Naive thymus-derived CD8-positive, alpha-beta T cell (primary cell): Measurements from ENCODE around the gene ADNP. TPM values are rescaled to one million over a fixed set of nuclear protein-coding genes. Genes with fewer than 3 reads are reported as not detected.
"Not testable (repeated sequence)": the region's sequence is repeated elsewhere in the genome, so short reads cannot be mapped to it uniquely, and the experiment has no call there.

ENCODE experiments used
- ATAC-seq, 2 donors: fragments of 150-1000 bp; cut with Tn5 transposase in 1 of 2; sonication (Bioruptor Pico), chemical (Tn5 transposase) in 1 of 2; 1 replicate in 1 of 2; 2 replicates in 1 of 2; pipeline ENCODE4 v1.10.0; 2021; ENCODE audit warnings: mild to moderate bottlenecking in 2 of 2, moderate library complexity in 2 of 2
- POLR2A ChIA-PET: fragments of 350-600 bp; sonication (Branson Sonifier 250); formaldehyde crosslinking; loops from one replicate; lab custom pipeline; 2021; ENCODE audit warnings: antibody characterized with exemption; lab: Charles Lee
- DNase-seq, 10 donors: peaks; one replicate each; pipeline versions ENCODE4 v3.0.0 to v3.0.0-alpha.2; 2020 to 2022
- H3K27ac Mint-ChIP-seq, 10 donors: one replicate each; pipeline ENCODE4 v1.8.0; 2020 to 2022; ENCODE audit warnings: mild to moderate bottlenecking in 10 of 10, mixed read lengths in 10 of 10, moderate library complexity in 4 of 10, inconsistent platforms in 1 of 10
- H3K27me3 Mint-ChIP-seq, 5 donors: one replicate each; pipeline ENCODE4 v1.8.0; 2021 to 2022; ENCODE audit warnings: mixed read lengths in 5 of 5
- H3K36me3 Mint-ChIP-seq, 3 donors: one replicate each; pipeline ENCODE4 v1.8.0; 2020 to 2022; ENCODE audit warnings: mixed read lengths in 3 of 3, mild to moderate bottlenecking in 2 of 3, inconsistent platforms in 1 of 3
- H3K4me1 Mint-ChIP-seq, 4 donors: one replicate each; pipeline ENCODE4 v1.8.0; 2021 to 2022; ENCODE audit warnings: mixed read lengths in 4 of 4
- H3K4me3 Mint-ChIP-seq, 10 donors: one replicate each; pipeline ENCODE4 v1.8.0; 2020 to 2022; ENCODE audit warnings: mild to moderate bottlenecking in 10 of 10, mixed read lengths in 10 of 10, moderate library complexity in 6 of 10, inconsistent platforms in 1 of 10
- H3K9me3 Mint-ChIP-seq, 9 donors: one replicate each; pipeline ENCODE4 v1.8.0; 2020 to 2022; ENCODE audit warnings: mixed read lengths in 9 of 9, mild to moderate bottlenecking in 3 of 9, inconsistent platforms in 1 of 9, moderate library complexity in 1 of 9
- polyA plus RNA-seq, 3 donors: library from polyadenylated mRNA; unstranded; fragments of 300-500 nt; fragmentation: Illumina TruSeq; gene quantifications; one replicate each; pipeline ENCODE4 v1.2.3, GENCODE V29; 2021
- total RNA-seq, 8 experiments: library from RNA in 2 of 8; stranded (reverse) in 2 of 8; gene quantifications; one replicate each; pipeline ENCODE4 v1.2.3 and lab custom pipeline; 2021 to 2026

Gene ADNP
- total RNA-seq (10 to 100 TPM; 73.4 to 73.8 TPM), polyA plus RNA-seq (10 to 100 TPM in 1 of 3 donors, 1 to 10 TPM in 2; 6.3 to 10.9 (median 8.2) TPM), total RNA-seq (lab: John Stamatoyannopoulos, UW) (103 to 130 (median 113) reads per million in 6 experiments)

DNA sequence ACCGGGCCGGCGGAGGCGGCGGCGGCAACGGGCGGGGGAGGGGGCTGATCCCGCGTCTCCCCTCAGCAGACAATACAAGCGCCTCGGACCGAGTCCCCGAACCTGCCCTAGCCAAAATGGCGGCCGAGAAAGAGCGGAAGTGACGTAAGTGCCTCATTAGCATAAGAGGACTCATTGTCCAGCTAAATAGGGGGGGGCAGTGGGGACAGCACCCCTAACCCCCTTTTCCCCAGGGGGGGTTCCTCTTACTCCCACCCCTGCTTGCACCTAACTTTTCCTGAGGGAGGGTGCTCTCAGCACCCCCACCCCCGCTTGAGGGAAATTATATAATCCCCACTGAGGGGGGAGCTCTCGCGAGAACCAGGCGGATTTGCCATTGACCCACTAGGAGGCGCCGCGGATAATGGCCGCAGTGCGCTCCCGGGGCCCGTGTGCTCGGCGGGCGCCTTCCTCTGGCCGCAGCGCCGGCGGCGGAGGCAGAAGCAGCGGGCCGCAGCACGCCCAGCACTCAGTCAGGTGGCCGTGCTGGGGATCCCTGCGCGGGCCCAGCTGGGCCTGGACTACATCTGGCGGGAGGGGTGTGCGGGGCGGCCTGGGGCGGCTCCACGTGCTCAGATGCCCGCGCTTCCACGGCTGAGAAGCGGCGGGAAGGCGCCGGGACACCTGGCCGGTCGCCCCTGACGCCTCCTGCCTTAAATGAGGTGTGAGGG, at the start of gene ADNP:
ADNP (minus strand) TSS at position 132 of the 710 bp plus-strand sequence. CDS start 27,441 bp downstream, outside the sequence.
- H3K36me3 Mint-ChIP-seq = peaks cover 0 to 54% (median 8%) of the 10 kb centered on the region in 3 donors
- DNase-seq (peak; percentile 82 to 98 (median 90)), ATAC-seq (peak; percentile 69 to 70)

GRCh38 chr20:50980071-50980681, 48.9 kb upstream of the ADNP start:
- Mint-ChIP-seq H3K27me3 (peaks cover 12 to 53% (median 30%) of the 10 kb centered on the region in 5 donors), H3K36me3 (no peaks in the 10 kb centered on the region)
- POLR2A ChIA-PET = no interaction called here

More for the DNA sequence above, at the start of gene ADNP:
- no peaks in the 10 kb centered on the region for H3K9me3 Mint-ChIP-seq
- peaks cover 14 to 43% (median 38%) of the 10 kb centered on the region in 4 donors for H3K4me1 Mint-ChIP-seq
- peak within 1 kb of the TSS; percentile 88 to 98 (median 92) for H3K4me3 Mint-ChIP-seq
- POLR2A ChIA-PET = interaction anchor here (0.6 to 10.8 kb wide), 34 partner anchors 9 to 1260 kb away, joined by 3 to 272 read pairs (median 4); partner anchors contain the start of genes BCAS4, DPM1, MOCS3 and PARD6B
- no peaks in the 10 kb centered on the region for H3K27me3 Mint-ChIP-seq
- peak within 1 kb of the TSS; percentile 96 to 99 (median 99) for H3K27ac Mint-ChIP-seq

GRCh38 chr20:50978533-50978932, 47.3 kb upstream of the ADNP start:
- H3K36me3 Mint-ChIP-seq, ATAC-seq, H3K4me1 Mint-ChIP-seq, H3K4me3 Mint-ChIP-seq, POLR2A ChIA-PET, DNase-seq, H3K9me3 Mint-ChIP-seq: not testable (repeated sequence)
- H3K27ac Mint-ChIP-seq = peak overlapping the region in 1 of 10 donors; percentile 34
- H3K27me3 Mint-ChIP-seq = peaks cover 14 to 45% (median 30%) of the 10 kb centered on the region in 5 donors

More at GRCh38 chr20:50980071-50980681, 48.9 kb upstream of the ADNP start:
- ATAC-seq (no peak), DNase-seq (no peak)
- Mint-ChIP-seq H3K4me3 (no peak overlapping the region), H3K4me1 (peaks cover 2 to 9% (median 7%) of the 10 kb centered on the region in 4 donors), H3K27ac (peak overlapping the region in 2 of 10 donors; percentile 37 to 84), H3K9me3 (no peaks in the 10 kb centered on the region)

DNA sequence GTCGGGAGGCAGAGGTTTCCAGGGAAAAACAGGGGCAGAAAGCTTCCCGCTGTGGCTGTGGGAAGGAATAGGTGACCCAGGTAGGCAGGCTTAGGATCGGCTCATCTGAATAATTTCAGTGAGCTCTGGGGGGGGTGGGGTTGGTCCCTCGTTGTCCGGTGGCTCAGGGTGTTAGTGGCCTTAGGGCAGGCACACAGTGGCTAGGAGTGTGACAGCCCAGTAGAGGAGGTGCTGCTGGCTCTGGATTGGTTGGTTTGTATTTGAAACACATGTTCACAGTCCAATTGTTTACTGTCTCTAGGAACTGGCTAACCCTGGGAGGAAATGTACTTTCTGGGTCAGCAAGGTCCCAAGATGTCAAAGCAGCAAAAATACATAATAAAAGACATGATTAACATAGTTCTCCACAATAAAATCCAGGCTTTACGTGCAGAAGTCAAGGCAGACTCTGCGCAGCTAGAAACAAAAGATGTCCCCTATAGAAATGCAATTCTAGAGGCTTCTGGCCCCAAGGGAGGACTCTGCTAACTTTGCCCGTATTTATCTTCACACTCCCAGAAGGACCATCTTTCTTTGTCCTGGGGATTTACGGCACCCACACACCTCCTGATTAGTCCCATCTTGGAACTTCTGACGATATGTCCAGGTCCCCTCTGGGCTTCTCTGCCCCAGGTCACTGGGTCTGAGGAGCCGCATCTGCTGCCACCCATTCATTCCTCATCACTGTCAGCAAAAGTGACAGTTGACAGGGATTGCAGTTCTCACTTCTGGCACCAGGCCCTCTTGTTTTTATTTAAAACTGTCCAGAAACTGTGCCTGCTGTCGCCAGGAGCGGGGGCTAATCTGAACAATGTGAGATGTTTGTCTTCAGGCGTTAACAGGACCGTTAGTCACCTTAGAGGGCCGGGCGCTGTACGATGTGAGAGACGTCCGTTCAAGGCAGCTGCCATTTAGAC, 46.1 kb upstream of the ADNP start:
- H3K9me3 Mint-ChIP-seq = no peaks in the 10 kb centered on the region
- H3K4me1 Mint-ChIP-seq = peaks cover 2 to 9% (median 7%) of the 10 kb centered on the region in 4 donors
- POLR2A ChIA-PET = interaction anchor here (0.6 kb wide), 1 partner anchor 10 kb away, joined by 10 read pairs; no protein-coding TSS in a partner anchor
- H3K27me3 Mint-ChIP-seq = peaks cover 11 to 36% (median 25%) of the 10 kb centered on the region in 5 donors
- H3K4me3 Mint-ChIP-seq = no peak overlapping the region
- H3K36me3 Mint-ChIP-seq = no peaks in the 10 kb centered on the region
- DNase-seq (no peak), ATAC-seq (no peak)
- no peak overlapping the region for H3K27ac Mint-ChIP-seq

- POLR2A ChIA-PET = no interaction called here
- H3K27me3 Mint-ChIP-seq = peaks cover 9 to 27% (median 22%) of the 10 kb centered on the region in 5 donors
- peak overlapping the region in 1 of 10 donors; percentile 33 for H3K27ac Mint-ChIP-seq
- H3K4me3 Mint-ChIP-seq = no peak overlapping the region
- H3K9me3 Mint-ChIP-seq = no peaks in the 10 kb centered on the region
- ATAC-seq (no peak), DNase-seq (no peak)
- H3K36me3 Mint-ChIP-seq = no peaks in the 10 kb centered on the region
- peaks cover 0 to 5% (median 3%) of the 10 kb centered on the region in 4 donors for H3K4me1 Mint-ChIP-seq
These were observed 44.6 kb upstream of the ADNP start for GRCh38 chr20:50975701-50976330.

DNA sequence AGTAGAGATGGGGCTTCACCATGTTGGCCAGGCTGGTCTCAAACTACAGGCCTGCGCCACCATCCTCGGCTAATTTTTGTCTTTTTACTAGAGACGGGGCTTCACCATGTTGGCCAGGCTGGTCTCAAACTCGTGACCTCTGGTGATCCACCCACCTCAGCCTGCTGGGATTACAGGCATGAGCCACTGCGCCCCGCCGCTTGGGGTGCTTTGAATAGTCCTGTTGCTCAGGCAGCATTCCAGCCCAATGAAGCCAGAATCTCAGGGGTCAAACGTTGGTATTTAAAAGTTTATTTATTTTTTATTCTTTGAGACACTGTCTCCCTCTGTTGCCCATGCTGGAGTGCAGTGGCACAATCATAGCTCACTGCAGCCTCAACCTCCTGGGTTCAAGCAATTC, 38.7 kb upstream of the ADNP start:
- POLR2A ChIA-PET = no interaction called here
- Mint-ChIP-seq H3K9me3 (no peaks in the 10 kb centered on the region), H3K27ac (no peak overlapping the region), H3K36me3 (no peaks in the 10 kb centered on the region), H3K4me1 (peaks cover 0 to 1% (median under 1%) of the 10 kb centered on the region in 4 donors), H3K27me3 (peaks cover 0 to 6% (median 2%) of the 10 kb centered on the region in 5 donors), H3K4me3 (no peak overlapping the region)
- no peak for ATAC-seq
- no peak for DNase-seq

DNA sequence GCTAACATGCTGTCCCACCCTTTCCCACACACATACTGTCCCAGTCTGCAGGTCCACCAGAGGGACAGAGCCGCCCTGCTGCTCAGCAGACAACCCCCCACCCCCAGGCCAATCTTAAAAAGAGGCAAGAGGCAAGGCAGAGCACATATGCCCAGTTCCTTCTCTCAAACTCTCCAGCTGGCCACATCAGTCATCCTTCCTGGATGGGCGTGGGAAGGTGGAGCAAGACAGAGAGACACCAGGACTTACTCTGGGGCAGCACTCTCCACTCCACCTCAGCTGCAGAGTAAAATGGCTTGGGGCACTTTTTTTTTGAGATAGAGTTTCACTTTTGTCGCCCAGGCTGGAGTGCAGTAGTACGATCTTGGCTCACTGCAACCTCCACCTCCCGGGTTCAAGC, 38.2 kb upstream of the ADNP start:
- POLR2A ChIA-PET = no interaction called here
- ATAC-seq (no peak), DNase-seq (no peak)
- Mint-ChIP-seq H3K36me3 (no peaks in the 10 kb centered on the region), H3K27me3 (peaks cover 0 to 3% (median 0%) of the 10 kb centered on the region in 5 donors), H3K9me3 (no peaks in the 10 kb centered on the region), H3K27ac (no peak overlapping the region), H3K4me1 (peaks cover 0 to 6% (median 1%) of the 10 kb centered on the region in 4 donors), H3K4me3 (no peak overlapping the region)

DNA sequence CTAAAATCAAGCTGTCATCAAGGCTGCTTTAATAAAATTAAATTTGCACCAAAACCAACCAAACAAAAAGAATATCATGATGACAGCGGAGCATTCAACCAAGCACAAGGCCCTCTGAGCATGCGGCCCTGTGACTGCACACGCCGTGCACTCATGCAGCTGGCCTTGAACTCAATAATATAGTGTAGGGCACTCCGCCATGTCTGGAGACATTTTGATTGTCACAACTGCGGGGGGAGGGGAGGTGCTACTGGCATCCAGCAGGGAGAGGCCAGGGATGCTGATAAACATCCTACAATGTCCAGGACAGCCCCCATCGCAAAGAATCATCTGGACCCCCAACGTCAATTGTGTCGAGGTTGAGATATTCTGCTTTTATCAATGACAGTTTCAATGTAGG, 37.1 kb upstream of the ADNP start:
- POLR2A ChIA-PET = interaction anchor here (1.3 kb wide), 1 partner anchor 10 kb away, joined by 4 read pairs; the partner anchor contains the start of genes DPM1 and MOCS3
- Mint-ChIP-seq H3K27me3 (peaks cover 0 to 2% (median 0%) of the 10 kb centered on the region in 5 donors), H3K36me3 (peaks cover 0 to 2% (median 0%) of the 10 kb centered on the region in 3 donors), H3K27ac (no peak overlapping the region), H3K4me3 (no peak overlapping the region), H3K4me1 (peaks cover under 1 to 6% (median 4%) of the 10 kb centered on the region in 4 donors), H3K9me3 (no peaks in the 10 kb centered on the region)
- no peak for DNase-seq
- ATAC-seq = no peak

- Mint-ChIP-seq H3K27me3 (no peaks in the 10 kb centered on the region), H3K27ac (no peak overlapping the region)
These were observed 36.3 kb upstream of the ADNP start for GRCh38 chr20:50967586-50967985.

DNA sequence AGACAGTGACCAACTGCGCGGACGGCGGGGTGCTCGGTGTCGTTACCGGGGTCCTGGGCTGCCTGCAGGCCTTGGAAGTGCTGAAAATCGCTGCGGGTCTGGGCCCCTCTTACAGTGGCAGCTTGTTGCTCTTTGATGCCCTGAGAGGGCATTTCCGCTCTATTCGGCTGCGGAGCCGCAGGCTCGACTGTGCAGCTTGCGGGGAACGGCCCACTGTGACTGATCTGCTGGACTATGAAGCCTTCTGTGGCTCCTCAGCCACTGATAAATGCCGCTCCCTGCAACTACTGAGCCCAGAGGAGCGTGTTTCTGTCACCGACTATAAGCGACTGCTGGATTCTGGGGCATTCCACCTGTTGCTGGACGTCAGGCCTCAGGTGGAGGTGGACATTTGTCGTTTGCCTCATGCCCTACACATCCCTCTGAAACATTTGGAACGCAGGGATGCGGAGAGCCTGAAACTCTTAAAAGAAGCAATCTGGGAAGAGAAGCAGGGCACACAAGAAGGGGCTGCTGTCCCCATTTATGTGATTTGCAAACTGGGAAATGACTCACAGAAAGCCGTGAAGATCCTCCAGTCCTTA, 28.4 kb upstream of the ADNP start:
- peak overlapping the region; percentile 91 to 98 (median 96) for H3K4me3 Mint-ChIP-seq
- DNase-seq (no peak), ATAC-seq (no peak)
- H3K27ac Mint-ChIP-seq = peak overlapping the region; percentile 98 to 100 (median 99)
- POLR2A ChIA-PET = interaction anchor here (1.8 to 3.8 kb wide), 3 partner anchors 9 to 169 kb away, joined by 4 to 107 read pairs (median 17); partner anchors contain the start of gene ADNP
- H3K36me3 Mint-ChIP-seq = peaks cover 5 to 28% (median 5%) of the 10 kb centered on the region in 3 donors
- no peaks in the 10 kb centered on the region for H3K9me3 Mint-ChIP-seq
- peaks cover 20 to 71% (median 62%) of the 10 kb centered on the region in 4 donors for H3K4me1 Mint-ChIP-seq
- no peaks in the 10 kb centered on the region for H3K27me3 Mint-ChIP-seq

More at GRCh38 chr20:50967586-50967985, 36.3 kb upstream of the ADNP start:
- ATAC-seq (no peak), DNase-seq (no peak)
- Mint-ChIP-seq H3K9me3 (no peaks in the 10 kb centered on the region), H3K36me3 (peaks cover 0 to 6% (median 0%) of the 10 kb centered on the region in 3 donors), H3K4me1 (peaks cover 3 to 7% (median 6%) of the 10 kb centered on the region in 4 donors), H3K4me3 (no peak overlapping the region)
- POLR2A ChIA-PET = interaction anchor here (0.5 to 1.3 kb wide), 2 partner anchors 9 to 466 kb away, joined by 3 to 4 read pairs; partner anchors contain the start of genes DPM1 and MOCS3
